Stimulated activated CD4-positive, alpha-beta T cell treated with anti-CD3 and anti-CD28 coated beads, Interleukin-4, amount 100 ng/mL, for 1 hour (primary cell): Measurements from ENCODE around the gene PXK.
"Not testable (repeated sequence)": the region's sequence is repeated elsewhere in the genome, so short reads cannot be mapped to it uniquely, and the experiment has no call there.

ENCODE experiments used
- DNase-seq: peaks from one replicate; pipeline ENCODE4 v3.0.0-alpha.2; 2020

PXK gene

GRCh38 chr3:58421004-58421403 lies 88.3 kb downstream of the PXK start:
- DNase-seq: no peak

GRCh38 chr3:58422756-58423325 lies 90.1 kb downstream of the PXK start:
- DNase-seq: no peak

GRCh38 chr3:58424613-58425012 lies 91.9 kb downstream of the PXK start:
- DNase-seq: no peak

GRCh38 chr3:58425782-58426181 lies 93.1 kb downstream of the PXK start:
- DNase-seq: no peak

GRCh38 chr3:58427661-58428361 lies 95.1 kb downstream of the PXK start:
- no peak for DNase-seq

- no peak for DNase-seq
Measured at GRCh38 chr3:58429657-58430056, 97.0 kb downstream of the PXK start.

- DNase-seq: no peak
Measured at GRCh38 chr3:58432905-58433304, 100.2 kb downstream of the PXK start.

- peak; percentile 89 for DNase-seq
Measured at GRCh38 chr3:58433400-58434167, 100.9 kb downstream of the PXK start, which contains the start of gene PDHB. Gene PDHB (minus strand): TSS chr3:58433832. CDS start chr3:58433809, 23 bp downstream.

GRCh38 chr3:58434168-58434504 lies 101.4 kb downstream of the PXK start:
- DNase-seq: no peak

GRCh38 chr3:58434511-58434910 lies 101.8 kb downstream of the PXK start:
- DNase-seq: no peak

GRCh38 chr3:58434990-58435389 lies 102.3 kb downstream of the PXK start:
- no peak for DNase-seq

- DNase-seq: not testable (repeated sequence)
Measured at GRCh38 chr3:58437276-58437675, 104.6 kb downstream of the PXK start.

GRCh38 chr3:58440996-58441355 lies 108.3 kb downstream of the PXK start:
- not testable (repeated sequence) for DNase-seq

- DNase-seq: no peak
Measured at GRCh38 chr3:58441514-58442450, 109.1 kb downstream of the PXK start.

- no peak for DNase-seq
Measured at GRCh38 chr3:58452176-58452575, 119.5 kb downstream of the PXK start.

- no peak for DNase-seq
Measured at GRCh38 chr3:58459160-58459559, 126.5 kb downstream of the PXK start.

- no peak for DNase-seq
Measured at GRCh38 chr3:58462829-58463180, 130.1 kb downstream of the PXK start.

GRCh38 chr3:58463181-58463941 lies 130.7 kb downstream of the PXK start:
- DNase-seq: peak; percentile 71

GRCh38 chr3:58463942-58464271 lies 131.2 kb downstream of the PXK start:
- no peak for DNase-seq

GRCh38 chr3:58464866-58465265 lies 132.2 kb downstream of the PXK start:
- no peak for DNase-seq

- DNase-seq: no peak
Measured at GRCh38 chr3:58466899-58467563, 134.3 kb downstream of the PXK start.

GRCh38 chr3:58469096-58469495 lies 136.4 kb downstream of the PXK start:
- no peak for DNase-seq
